B cell (primary cell): ENCODE measurements around the gene DPYD.

Source experiments
- EZH2 ChIP-seq: IDR thresholded peaks from 2 replicates; pipeline ENCODE4 v1.6.1; 2012; ENCODE audit warnings: borderline replicate concordance, low read depth, mild to moderate bottlenecking, moderate library complexity, low read length; ENCODE audit not compliant: insufficient read depth, poor library complexity, severe bottlenecking
- TF ChIP-seq, protein P1 (sequence below): fragments of 200-600 bp; IDR thresholded peaks from one replicate; pipeline ENCODE4 v1.8.0; 2022; ENCODE audit warnings: antibody characterized with exemption, mild to moderate bottlenecking

DNA sequence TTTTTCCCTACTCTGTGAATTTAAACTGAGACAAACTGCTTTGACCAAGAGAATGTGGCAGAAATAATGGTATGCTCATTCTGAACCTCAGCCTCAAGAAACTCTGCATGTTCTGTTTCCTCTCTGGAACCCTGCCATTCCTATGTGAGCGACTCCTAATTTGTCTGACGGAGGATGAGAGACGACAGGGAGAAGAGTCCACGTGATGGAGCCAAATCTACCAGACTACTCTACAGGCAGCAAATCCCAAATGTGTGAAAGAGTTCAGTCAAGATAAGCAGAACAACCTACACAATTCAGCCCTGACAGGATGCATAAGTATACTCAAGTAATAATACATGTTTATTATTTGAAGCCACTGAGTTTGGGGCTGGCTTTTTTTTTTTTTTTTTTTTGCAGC, 153.5 kb downstream of the DPYD start:
- TF ChIP-seq, protein P1, sequence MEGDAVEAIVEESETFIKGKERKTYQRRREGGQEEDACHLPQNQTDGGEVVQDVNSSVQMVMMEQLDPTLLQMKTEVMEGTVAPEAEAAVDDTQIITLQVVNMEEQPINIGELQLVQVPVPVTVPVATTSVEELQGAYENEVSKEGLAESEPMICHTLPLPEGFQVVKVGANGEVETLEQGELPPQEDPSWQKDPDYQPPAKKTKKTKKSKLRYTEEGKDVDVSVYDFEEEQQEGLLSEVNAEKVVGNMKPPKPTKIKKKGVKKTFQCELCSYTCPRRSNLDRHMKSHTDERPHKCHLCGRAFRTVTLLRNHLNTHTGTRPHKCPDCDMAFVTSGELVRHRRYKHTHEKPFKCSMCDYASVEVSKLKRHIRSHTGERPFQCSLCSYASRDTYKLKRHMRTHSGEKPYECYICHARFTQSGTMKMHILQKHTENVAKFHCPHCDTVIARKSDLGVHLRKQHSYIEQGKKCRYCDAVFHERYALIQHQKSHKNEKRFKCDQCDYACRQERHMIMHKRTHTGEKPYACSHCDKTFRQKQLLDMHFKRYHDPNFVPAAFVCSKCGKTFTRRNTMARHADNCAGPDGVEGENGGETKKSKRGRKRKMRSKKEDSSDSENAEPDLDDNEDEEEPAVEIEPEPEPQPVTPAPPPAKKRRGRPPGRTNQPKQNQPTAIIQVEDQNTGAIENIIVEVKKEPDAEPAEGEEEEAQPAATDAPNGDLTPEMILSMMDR: no peak
- no peak for TF ChIP-seq EZH2
